ENCODE data around the gene PARP15. TPM values are rescaled to one million over a fixed set of nuclear protein-coding genes. Genes with fewer than 3 reads are reported as not detected.

PARP15 gene
- total and polyA plus RNA-seq, 2 donors (not counting 3 experiments of a cell fraction or from before 2014, with no cell fraction given): 0.81 to 1.4 TPM

DNA sequence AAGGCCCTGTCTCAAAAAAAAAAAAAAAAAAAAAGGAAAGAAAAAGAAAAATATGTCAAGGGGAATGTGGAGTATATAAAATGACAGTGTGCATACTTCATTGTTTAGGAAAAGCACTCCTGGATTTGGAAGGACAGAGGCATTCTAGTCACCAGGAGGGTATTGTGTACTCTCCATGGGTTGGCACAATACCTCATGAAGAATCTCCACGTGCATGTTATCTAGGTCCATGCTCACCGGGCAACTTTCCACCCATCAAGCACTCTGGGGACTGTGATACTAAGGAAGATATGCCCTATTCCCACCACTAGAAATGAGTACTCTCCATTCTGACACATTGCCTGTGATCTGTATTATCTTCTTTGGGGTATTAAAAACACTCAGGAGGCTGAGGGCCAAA lies 47.3 kb upstream of the PARP15 start:
- dilution Hi-C loops (cut with MboI; ENCODE audit: extremely low pct_ligation_motif_present, low sequenced_read_pairs) (no loop called here), intact Hi-C loops (cut with micrococcal nuclease) (no loop called here)
- Histone ChIP-seq H3K9ac (replicated peaks; ENCODE audit: extremely low read depth, insufficient read depth, low read length) (no peak overlapping the region), H2AFZ (ENCODE audit: low read depth, low read length) (no peak overlapping the region), H3K9me3 (replicated peaks; ENCODE audit: control insufficient read depth, insufficient read depth, low read length) (no peaks in the 10 kb centered on the region), H3K9me1 (replicated peaks; ENCODE audit: control insufficient read depth, extremely low read depth, insufficient read depth, low read length) (no peaks in the 10 kb centered on the region), H3K36me3 (ENCODE audit: control insufficient read depth in 2 of 2, extremely low read depth in 1 of 2, insufficient read depth in 2 of 2, low read length in 2 of 2) (peaks cover 0 to 4% of the 10 kb centered on the region in 2 experiments), H3K27ac (ENCODE audit: insufficient read depth, low read depth, low read length) (no peak overlapping the region), H3K4me1 (ENCODE audit: control insufficient read depth, extremely low read depth, insufficient read depth, low read length) (no peaks in the 10 kb centered on the region), H3K4me3 (replicated peaks in 1 of 3; ENCODE audit: insufficient read depth in 1 of 3, low read depth in 1 of 3, low read length in 3 of 3) (no peak overlapping the region), H3K27me3 (ENCODE audit: control insufficient read depth in 2 of 2, insufficient read depth in 2 of 2, low read length in 2 of 2) (no peaks in the 10 kb centered on the region), H3K79me2 (ENCODE audit: control insufficient read depth, insufficient read depth, low read length) (no peaks in the 10 kb centered on the region), H4K20me1 (replicated peaks; ENCODE audit: control insufficient read depth, extremely low read depth, insufficient read depth, low read length) (no peaks in the 10 kb centered on the region), H3K4me2 (ENCODE audit: insufficient read depth, low read length) (no peak overlapping the region)
- TF ChIP-seq, protein P1, sequence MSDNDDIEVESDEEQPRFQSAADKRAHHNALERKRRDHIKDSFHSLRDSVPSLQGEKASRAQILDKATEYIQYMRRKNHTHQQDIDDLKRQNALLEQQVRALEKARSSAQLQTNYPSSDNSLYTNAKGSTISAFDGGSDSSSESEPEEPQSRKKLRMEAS (IDR thresholded peaks at IDR 0.05; ENCODE audit: insufficient read depth, insufficient read length): no peak
- TF ChIP-seq POLR2AphosphoS5 (IDR thresholded peaks at IDR 0.05; ENCODE audit: insufficient read depth, low read depth, low read length) (no peak), FOS (IDR thresholded peaks at IDR 0.05; ENCODE audit: borderline replicate concordance, insufficient read depth, low read length) (no peak), POLR2A (IDR thresholded peaks at IDR 0.05; ENCODE audit: low read depth, low read length) (no peak), MYC (IDR thresholded peaks at IDR 0.05; ENCODE audit: low read depth, low read length) (no peak), EZH2 (IDR thresholded peaks at IDR 0.05; ENCODE audit: borderline replicate concordance, low read depth, low read length, severe bottlenecking) (no peak), GATA2 (IDR thresholded peaks at IDR 0.05; ENCODE audit: insufficient read depth, insufficient read length, low read depth, low read length) (no peak), JUN (IDR thresholded peaks at IDR 0.05; ENCODE audit: borderline replicate concordance, insufficient read depth, insufficient read length, low read depth) (no peak)
- TF ChIP-seq, protein P2, sequence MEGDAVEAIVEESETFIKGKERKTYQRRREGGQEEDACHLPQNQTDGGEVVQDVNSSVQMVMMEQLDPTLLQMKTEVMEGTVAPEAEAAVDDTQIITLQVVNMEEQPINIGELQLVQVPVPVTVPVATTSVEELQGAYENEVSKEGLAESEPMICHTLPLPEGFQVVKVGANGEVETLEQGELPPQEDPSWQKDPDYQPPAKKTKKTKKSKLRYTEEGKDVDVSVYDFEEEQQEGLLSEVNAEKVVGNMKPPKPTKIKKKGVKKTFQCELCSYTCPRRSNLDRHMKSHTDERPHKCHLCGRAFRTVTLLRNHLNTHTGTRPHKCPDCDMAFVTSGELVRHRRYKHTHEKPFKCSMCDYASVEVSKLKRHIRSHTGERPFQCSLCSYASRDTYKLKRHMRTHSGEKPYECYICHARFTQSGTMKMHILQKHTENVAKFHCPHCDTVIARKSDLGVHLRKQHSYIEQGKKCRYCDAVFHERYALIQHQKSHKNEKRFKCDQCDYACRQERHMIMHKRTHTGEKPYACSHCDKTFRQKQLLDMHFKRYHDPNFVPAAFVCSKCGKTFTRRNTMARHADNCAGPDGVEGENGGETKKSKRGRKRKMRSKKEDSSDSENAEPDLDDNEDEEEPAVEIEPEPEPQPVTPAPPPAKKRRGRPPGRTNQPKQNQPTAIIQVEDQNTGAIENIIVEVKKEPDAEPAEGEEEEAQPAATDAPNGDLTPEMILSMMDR (IDR thresholded peaks at IDR 0.05; ENCODE audit: extremely low read depth in 1 of 2, insufficient read depth in 1 of 2, low read depth in 1 of 2, low read length in 2 of 2): no peak
- ChIA-PET CTCF (no interaction called here), POLR2A (no interaction called here)
- BruUV-seq (replicated peaks): no TSS peak
- FAIRE-seq (no peak), DNase-seq (ENCODE audit: low read depth, low spot score) (no peak)

All from endothelial cell of umbilical vein (primary cell).